WERI-Rb-1 (cell line): ENCODE data around the gene CDC42SE1.

Experiments
- DNase-seq: peaks from one replicate; pipeline ENCODE4 v3.0.0-alpha.2; 2020
- H3K27ac ChIP-seq: fragments of 250-450 bp; sonication (Bioruptor Pico); 2 replicates; pipeline ENCODE4 v1.5.1; 2020; ENCODE audit warnings: mild to moderate bottlenecking, moderate library complexity
- H3K27me3 ChIP-seq: fragments of 250-450 bp; sonication (Bioruptor Pico); 2 replicates; pipeline ENCODE4 v1.5.1; 2021; ENCODE audit warnings: mild to moderate bottlenecking, low read depth, moderate library complexity; ENCODE audit not compliant: insufficient read depth, severe bottlenecking
- H3K36me3 ChIP-seq: fragments of 250-450 bp; sonication (Bioruptor Pico); 2 replicates; pipeline ENCODE4 v1.5.1; 2020; ENCODE audit warnings: mild to moderate bottlenecking, moderate library complexity
- H3K4me3 ChIP-seq: 2 replicates; pipeline ENCODE4 v1.5.1; 2011; ENCODE audit warnings: low read depth, mild to moderate bottlenecking, control low read depth, low read length
- H3K9me3 ChIP-seq: fragments of 250-450 bp; sonication (Bioruptor Pico); 2 replicates; pipeline ENCODE4 v1.5.1; 2021; ENCODE audit warnings: mild to moderate bottlenecking, moderate library complexity; ENCODE audit not compliant: severe bottlenecking
- TF ChIP-seq, protein P1 (sequence below): IDR thresholded peaks from 2 replicates; pipeline ENCODE4 v1.5.1; 2011; ENCODE audit warnings: low read depth, mild to moderate bottlenecking, control low read depth, inconsistent platforms, low read length

CDC42SE1 gene

GRCh38 chr1:151085953-151086559 lies 26.6 kb upstream of the CDC42SE1 start:
- Histone ChIP-seq H3K36me3 (peaks cover 7% of the 10 kb centered on the region), H3K27ac (no peak overlapping the region), H3K9me3 (peaks cover 4% of the 10 kb centered on the region), H3K27me3 (no peaks in the 10 kb centered on the region), H3K4me3 (no peak overlapping the region)
- peak; percentile 6 for DNase-seq
- TF ChIP-seq, protein P1, sequence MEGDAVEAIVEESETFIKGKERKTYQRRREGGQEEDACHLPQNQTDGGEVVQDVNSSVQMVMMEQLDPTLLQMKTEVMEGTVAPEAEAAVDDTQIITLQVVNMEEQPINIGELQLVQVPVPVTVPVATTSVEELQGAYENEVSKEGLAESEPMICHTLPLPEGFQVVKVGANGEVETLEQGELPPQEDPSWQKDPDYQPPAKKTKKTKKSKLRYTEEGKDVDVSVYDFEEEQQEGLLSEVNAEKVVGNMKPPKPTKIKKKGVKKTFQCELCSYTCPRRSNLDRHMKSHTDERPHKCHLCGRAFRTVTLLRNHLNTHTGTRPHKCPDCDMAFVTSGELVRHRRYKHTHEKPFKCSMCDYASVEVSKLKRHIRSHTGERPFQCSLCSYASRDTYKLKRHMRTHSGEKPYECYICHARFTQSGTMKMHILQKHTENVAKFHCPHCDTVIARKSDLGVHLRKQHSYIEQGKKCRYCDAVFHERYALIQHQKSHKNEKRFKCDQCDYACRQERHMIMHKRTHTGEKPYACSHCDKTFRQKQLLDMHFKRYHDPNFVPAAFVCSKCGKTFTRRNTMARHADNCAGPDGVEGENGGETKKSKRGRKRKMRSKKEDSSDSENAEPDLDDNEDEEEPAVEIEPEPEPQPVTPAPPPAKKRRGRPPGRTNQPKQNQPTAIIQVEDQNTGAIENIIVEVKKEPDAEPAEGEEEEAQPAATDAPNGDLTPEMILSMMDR, result no peak

DNA sequence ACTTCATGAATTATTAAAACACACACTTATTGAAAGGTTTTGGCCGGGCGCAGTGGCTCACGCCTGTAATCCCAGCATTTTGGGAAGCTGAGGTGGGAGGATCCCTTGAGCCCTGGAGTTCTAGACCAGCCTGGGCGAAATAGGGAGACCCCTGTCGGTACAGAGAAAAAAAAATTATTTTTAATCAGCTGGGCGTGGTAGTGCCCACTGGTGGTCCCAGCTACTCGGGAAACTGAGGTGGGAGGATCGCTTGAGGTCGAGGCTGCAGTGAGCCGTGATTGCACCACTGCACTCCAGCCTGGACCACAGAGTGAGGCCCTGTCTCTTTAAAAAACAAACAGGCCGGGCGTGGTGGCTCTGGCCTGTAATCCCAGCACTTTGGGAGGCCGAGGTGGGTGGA lies 12.8 kb upstream of the CDC42SE1 start:
- TF ChIP-seq, protein P1, result 0 out of 2 replicates have a peak, but pooled peaks have one; percentile 11
- H3K27me3 ChIP-seq, result no peaks in the 10 kb centered on the region
- no peaks in the 10 kb centered on the region for H3K9me3 ChIP-seq
- no peak overlapping the region for H3K27ac ChIP-seq
- no peak overlapping the region for H3K4me3 ChIP-seq
- peaks cover 37% of the 10 kb centered on the region for H3K36me3 ChIP-seq
- no peak for DNase-seq

GRCh38 chr1:151070474-151071276 lies 11.3 kb upstream of the CDC42SE1 start, which contains the start of gene GABPB2:
GABPB2 (plus strand) TSS chr1:151070761; CDS start chr1:151088190, 17,429 bp downstream.
- TF ChIP-seq, protein P1, result peak; percentile 100
- Histone ChIP-seq H3K27me3 (no peaks in the 10 kb centered on the region), H3K27ac (peak within 1 kb of the TSS; percentile 99), H3K9me3 (no peaks in the 10 kb centered on the region), H3K36me3 (peaks cover 48% of the 10 kb centered on the region), H3K4me3 (peak within 1 kb of the TSS; percentile 85)
- peak; percentile 99 for DNase-seq

DNA sequence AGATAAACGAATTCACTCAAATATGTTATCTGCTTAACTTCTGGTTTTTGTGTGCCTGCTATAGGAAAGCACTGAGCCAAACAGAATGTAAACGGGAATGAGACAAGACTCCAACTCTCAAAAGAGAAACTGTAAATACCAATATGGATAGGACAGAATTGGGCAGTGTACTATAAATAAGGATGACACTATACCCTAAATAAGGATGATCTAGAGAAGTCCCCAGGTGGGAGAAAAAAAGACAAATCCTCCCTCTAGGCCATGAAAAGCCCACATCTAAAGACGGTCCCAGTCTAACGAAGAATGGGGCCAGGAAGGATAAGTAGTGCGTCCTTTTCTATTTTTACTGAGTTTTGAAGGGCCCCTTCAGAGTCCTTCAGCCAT lies 9.7 kb upstream of the CDC42SE1 start:
- H3K4me3 ChIP-seq, result no peak overlapping the region
- peak overlapping the region; percentile 99 for H3K27ac ChIP-seq
- no peaks in the 10 kb centered on the region for H3K27me3 ChIP-seq
- DNase-seq, result no peak
- TF ChIP-seq, protein P1, result no peak
- peaks cover 51% of the 10 kb centered on the region for H3K36me3 ChIP-seq
- H3K9me3 ChIP-seq, result no peaks in the 10 kb centered on the region

- no peaks in the 10 kb centered on the region for H3K9me3 ChIP-seq
- no peaks in the 10 kb centered on the region for H3K27me3 ChIP-seq
- H3K4me3 ChIP-seq, result no peak overlapping the region
- H3K27ac ChIP-seq, result no peak overlapping the region
- TF ChIP-seq, protein P1, result no peak
- peaks cover 63% of the 10 kb centered on the region for H3K36me3 ChIP-seq
- no peak for DNase-seq
Measured at GRCh38 chr1:151067185-151067584, 7.8 kb upstream of the CDC42SE1 start.
